ENCODE results near the gene BRCA1. TPM values are rescaled to one million over a fixed set of nuclear protein-coding genes. Genes with fewer than 3 reads are reported as not detected.

The BRCA1 gene
- total RNA-seq, 6 experiments from 2014 or later: 3.1 to 6.7 (median 3.9) TPM

- WGBS (ENCODE audit: insufficient coverage, low coverage, low lambda C conversion rate, missing lambda C conversion rate): 66% methylated on average over 31 of the region's 59 CpGs
- intact Hi-C loops (cut with DNase I): loop anchor here in 1 of 2 donors (10.0 kb wide), 1 partner anchor 131 kb away; the partner anchor contains the start of gene RPL27
- Histone ChIP-seq H3K4me3 (peak overlapping the region; percentile 39 to 69 (median 52)), H3K27ac (peak overlapping the region; percentile 63 to 82 (median 67)), H3K36me3 (peaks cover 0 to 4% (median 0%) of the 10 kb centered on the region in 4 donors), H3K4me1 (peaks cover 0 to 21% (median 3%) of the 10 kb centered on the region in 4 donors), H3K9me3 (no peaks in the 10 kb centered on the region), H3K27me3 (no peaks in the 10 kb centered on the region)
- TF ChIP-seq POLR2A (IDR thresholded peaks at IDR 0.05) (no peak), CTCF (IDR thresholded peaks at IDR 0.05) (no peak)
- no peak for DNase-seq
- peak in 2 of 4 donors; percentile 2 to 14 for ATAC-seq
These were observed 1.1 kb upstream of the BRCA1 start for GRCh38 chr17:43125967-43126910.

- WGBS (ENCODE audit: insufficient coverage, low coverage, low lambda C conversion rate, missing lambda C conversion rate): 40% methylated on average over 10 of the region's 14 CpGs
- Histone ChIP-seq H3K4me1 (peaks cover 0 to 6% (median 0%) of the 10 kb centered on the region in 4 donors), H3K27me3 (no peaks in the 10 kb centered on the region), H3K36me3 (no peaks in the 10 kb centered on the region), H3K9me3 (no peaks in the 10 kb centered on the region), H3K4me3 (no peak overlapping the region), H3K27ac (no peak overlapping the region)
- DNase-seq (no peak), ATAC-seq (no peak)
- TF ChIP-seq POLR2A (IDR thresholded peaks at IDR 0.05): no peak
- no peak for TF ChIP-seq CTCF (IDR thresholded peaks at IDR 0.05)
- intact Hi-C loops (cut with DNase I): no loop called here
These were observed 6.2 kb downstream of the BRCA1 start for GRCh38 chr17:43118679-43119615.

GRCh38 chr17:43114151-43114552, 11.0 kb downstream of the BRCA1 start:
- H3K4me3 ChIP-seq: no peak overlapping the region
- H3K4me1 ChIP-seq: peaks cover 0 to 3% (median 0%) of the 10 kb centered on the region in 4 donors
- no peak overlapping the region for H3K27ac ChIP-seq
- DNase-seq (no peak), ATAC-seq (no peak)
- intact Hi-C loops (cut with DNase I): no loop called here
- TF ChIP-seq POLR2A (IDR thresholded peaks at IDR 0.05) (no peak), CTCF (IDR thresholded peaks at IDR 0.05) (no peak)
- H3K36me3 ChIP-seq: no peaks in the 10 kb centered on the region
- H3K9me3 ChIP-seq: no peaks in the 10 kb centered on the region
- H3K27me3 ChIP-seq: no peaks in the 10 kb centered on the region
- WGBS (ENCODE audit: insufficient coverage, low coverage, low lambda C conversion rate, missing lambda C conversion rate): 69% methylated on average over 2 of the region's 2 CpGs

- no peak for ATAC-seq
- 95% methylated on average over 1 of the region's 1 CpG for WGBS (ENCODE audit: insufficient coverage, low coverage, low lambda C conversion rate, missing lambda C conversion rate)
- no peaks in the 10 kb centered on the region for H3K27me3 ChIP-seq
- H3K9me3 ChIP-seq: no peaks in the 10 kb centered on the region
- H3K27ac ChIP-seq: no peak overlapping the region
- intact Hi-C loops (cut with DNase I): no loop called here
- no peak for TF ChIP-seq POLR2A (IDR thresholded peaks at IDR 0.05)
- no peak for TF ChIP-seq CTCF (IDR thresholded peaks at IDR 0.05)
- H3K4me3 ChIP-seq: no peak overlapping the region
- no peaks in the 10 kb centered on the region for H3K4me1 ChIP-seq
- DNase-seq: no peak
- H3K36me3 ChIP-seq: no peaks in the 10 kb centered on the region
These were observed 18.6 kb downstream of the BRCA1 start for GRCh38 chr17:43106552-43106951.

Measured in right lobe of liver (tissue), 6 donors.